Coronary artery (tissue), 2 donors: ENCODE results near the gene CCDC170.

ENCODE experiments used
- DNase-seq: peaks from one replicate; pipeline ENCODE4 v3.0.0-alpha.2; 2017; ENCODE audit warnings: low spot score
- H3K27ac ChIP-seq, 2 donors: fragments of 200-600 bp; sonication (generic); one replicate each; pipeline ENCODE4 v1.5.1; 2016 to 2019
- H3K4me3 ChIP-seq: fragments of 200-600 bp; sonication (generic); 2 replicates; pipeline ENCODE4 v1.5.1; 2016; ENCODE audit warnings: mild to moderate bottlenecking, moderate library complexity
- TF ChIP-seq, protein P1 (sequence below): fragments of 200-600 bp; sonication (generic); IDR thresholded peaks from one replicate; pipeline ENCODE4 v1.5.1; 2019; ENCODE audit warnings: antibody characterized with exemption

CCDC170 gene

DNA sequence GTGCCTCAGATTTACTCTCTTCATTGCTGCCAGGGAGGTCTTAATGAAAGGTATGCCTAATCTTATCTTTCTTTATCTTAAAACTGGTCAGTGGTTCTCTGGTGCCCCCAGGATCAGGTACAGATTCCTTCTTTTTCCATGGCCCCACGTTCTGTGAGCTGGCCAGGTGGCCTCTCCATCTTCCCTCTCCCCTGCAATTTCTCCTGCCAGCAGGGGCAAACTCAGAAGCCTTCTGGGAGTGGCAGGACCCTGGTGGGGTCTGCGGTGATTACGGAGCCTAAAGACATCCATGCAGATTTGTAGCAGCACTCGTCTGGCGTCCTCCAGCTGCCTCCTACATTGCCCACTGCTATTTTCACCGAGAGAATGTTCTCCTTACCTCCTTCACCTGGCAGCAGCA lies 95.8 kb downstream of the CCDC170 start:
- no peak overlapping the region for H3K27ac ChIP-seq
- H3K4me3 ChIP-seq = no peak overlapping the region
- no peak for DNase-seq
- TF ChIP-seq, protein P1, sequence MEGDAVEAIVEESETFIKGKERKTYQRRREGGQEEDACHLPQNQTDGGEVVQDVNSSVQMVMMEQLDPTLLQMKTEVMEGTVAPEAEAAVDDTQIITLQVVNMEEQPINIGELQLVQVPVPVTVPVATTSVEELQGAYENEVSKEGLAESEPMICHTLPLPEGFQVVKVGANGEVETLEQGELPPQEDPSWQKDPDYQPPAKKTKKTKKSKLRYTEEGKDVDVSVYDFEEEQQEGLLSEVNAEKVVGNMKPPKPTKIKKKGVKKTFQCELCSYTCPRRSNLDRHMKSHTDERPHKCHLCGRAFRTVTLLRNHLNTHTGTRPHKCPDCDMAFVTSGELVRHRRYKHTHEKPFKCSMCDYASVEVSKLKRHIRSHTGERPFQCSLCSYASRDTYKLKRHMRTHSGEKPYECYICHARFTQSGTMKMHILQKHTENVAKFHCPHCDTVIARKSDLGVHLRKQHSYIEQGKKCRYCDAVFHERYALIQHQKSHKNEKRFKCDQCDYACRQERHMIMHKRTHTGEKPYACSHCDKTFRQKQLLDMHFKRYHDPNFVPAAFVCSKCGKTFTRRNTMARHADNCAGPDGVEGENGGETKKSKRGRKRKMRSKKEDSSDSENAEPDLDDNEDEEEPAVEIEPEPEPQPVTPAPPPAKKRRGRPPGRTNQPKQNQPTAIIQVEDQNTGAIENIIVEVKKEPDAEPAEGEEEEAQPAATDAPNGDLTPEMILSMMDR = no peak

DNA sequence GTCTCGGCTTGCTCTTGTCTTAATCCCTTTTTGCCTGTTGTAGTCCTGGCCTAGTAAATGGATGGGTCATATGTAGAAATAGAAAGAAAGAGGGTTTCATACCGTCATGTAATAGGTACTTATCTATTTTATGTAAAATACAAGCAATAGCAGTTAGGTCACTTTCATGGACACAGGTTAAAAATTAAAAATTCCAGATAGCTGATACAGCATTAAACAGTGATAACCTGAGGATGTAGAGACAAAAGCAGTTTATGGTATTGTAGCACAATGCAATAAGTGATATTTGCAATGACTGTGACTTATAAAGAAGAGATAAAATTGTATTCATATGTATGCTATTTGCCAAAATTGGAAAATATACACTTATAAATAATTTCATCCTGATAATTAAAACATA lies 96.9 kb downstream of the CCDC170 start:
- DNase-seq = no peak
- Histone ChIP-seq H3K4me3 (no peak overlapping the region), H3K27ac (no peak overlapping the region)
- TF ChIP-seq, protein P1 = no peak

DNA sequence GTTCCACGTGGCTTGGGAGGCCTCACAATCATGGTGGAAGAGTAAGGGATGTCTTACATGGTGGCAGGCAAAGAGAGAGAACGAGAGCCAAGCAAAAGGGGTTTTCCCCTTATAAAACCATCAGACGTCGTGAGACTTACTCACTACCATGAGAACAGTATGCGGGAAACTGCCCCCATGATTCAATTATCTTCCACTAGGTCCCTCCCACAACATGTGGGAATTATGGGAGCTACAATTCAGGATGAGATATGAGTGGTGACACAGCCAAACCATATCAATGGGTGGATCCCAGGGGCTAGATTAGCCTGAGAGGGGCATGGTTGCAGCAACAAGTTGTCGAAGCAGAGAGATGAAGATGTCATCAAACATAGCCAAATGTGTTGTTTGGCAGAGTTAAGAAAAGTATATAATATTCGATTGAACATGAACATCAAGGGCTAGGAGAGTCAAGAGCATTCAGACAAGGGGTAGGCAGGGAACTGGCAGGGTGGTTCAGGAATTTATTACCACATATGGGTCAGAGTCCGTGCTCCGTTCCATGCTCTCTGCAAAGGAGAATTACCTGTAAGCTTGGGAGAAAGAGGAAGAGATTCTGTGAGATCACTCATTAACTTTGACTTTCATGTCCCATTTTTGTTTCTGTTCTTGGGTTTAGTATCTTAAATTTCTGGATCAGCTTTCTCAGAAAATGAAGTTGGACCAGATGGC lies 98.8 kb downstream of the CCDC170 start:
- H3K4me3 ChIP-seq = no peak overlapping the region
- no peak overlapping the region for H3K27ac ChIP-seq
- TF ChIP-seq, protein P1 = no peak
- DNase-seq = no peak

DNA sequence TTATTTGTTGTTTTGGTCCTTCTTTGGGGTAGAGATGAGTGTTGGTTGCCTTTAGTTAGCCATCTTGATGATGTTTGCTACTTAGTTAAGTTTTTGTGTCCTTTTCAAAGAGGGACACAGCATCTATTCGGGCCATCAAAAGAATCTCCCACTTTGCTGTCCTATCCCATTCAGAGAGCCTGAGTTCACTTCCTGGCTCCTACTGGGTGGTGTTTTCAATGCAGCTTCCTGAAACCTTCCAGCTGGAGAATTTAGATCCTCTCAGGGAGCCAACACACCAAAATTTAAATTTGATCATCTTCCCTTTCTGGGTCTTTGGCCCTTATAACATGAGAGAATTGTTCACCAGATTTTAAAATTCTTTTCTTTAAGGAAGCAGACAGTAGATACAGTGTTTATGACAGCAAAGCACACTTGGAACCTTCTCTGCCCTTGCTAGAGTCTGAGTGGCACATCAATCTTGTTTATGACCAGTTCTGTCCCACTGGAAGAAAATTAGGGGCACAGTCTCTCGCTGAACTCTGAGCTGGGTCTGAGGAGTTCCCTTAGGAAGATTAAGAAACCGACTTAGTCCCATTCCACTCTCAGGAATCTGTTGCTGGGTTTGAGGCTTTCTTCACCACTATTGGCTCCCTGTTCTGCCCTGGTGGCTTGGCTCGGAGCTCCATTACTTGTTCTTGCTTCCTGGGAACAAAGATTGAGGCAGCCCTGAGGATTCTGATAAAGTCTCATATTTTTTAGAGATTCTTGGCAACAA lies 115.5 kb downstream of the CCDC170 start:
- TF ChIP-seq, protein P1 = no peak
- H3K4me3 ChIP-seq = no peak overlapping the region
- DNase-seq = no peak
- peak overlapping the region in 1 of 2 donors; percentile 38 for H3K27ac ChIP-seq

DNA sequence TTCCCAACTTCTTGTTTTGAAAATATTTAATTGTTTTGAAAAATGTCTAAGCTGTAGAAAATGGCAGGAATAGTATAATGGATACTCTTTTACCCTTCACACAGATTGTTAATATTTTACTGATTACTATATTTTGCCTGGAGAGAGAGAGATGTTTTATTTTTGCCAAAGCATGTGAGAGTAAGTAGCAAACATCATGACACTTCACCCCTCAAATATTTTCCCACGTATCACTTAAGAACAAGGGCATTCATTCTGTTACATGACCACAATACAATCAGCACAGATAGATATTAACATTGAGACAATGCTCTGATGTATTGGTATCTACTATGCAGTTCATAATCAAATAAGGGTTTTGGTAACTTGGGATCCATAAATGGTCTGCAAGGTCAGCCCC lies 116.5 kb downstream of the CCDC170 start:
- H3K4me3 ChIP-seq = no peak overlapping the region
- DNase-seq = no peak
- H3K27ac ChIP-seq = no peak overlapping the region
- TF ChIP-seq, protein P1 = no peak

DNA sequence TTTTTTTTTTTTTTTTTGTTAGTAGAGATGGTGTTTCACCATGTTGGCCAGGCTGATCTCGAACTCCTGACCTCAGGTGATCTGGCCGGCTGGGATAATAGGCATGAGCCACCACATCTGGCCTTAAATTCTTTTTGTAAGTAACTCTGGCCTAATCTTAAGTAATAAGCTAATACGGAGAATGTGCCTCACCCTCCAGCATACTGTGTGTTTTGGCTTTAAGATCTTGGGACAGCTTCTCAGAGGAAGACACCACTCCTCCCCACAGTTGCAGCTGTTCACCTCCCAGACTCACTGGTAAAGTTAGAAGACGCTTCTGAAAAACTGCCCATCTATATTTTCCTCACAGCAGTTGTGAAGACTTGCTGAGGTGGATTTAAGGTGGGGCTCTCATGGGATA lies 120.8 kb downstream of the CCDC170 start:
- Histone ChIP-seq H3K27ac (no peak overlapping the region), H3K4me3 (no peak overlapping the region)
- TF ChIP-seq, protein P1 = no peak
- no peak for DNase-seq

DNA sequence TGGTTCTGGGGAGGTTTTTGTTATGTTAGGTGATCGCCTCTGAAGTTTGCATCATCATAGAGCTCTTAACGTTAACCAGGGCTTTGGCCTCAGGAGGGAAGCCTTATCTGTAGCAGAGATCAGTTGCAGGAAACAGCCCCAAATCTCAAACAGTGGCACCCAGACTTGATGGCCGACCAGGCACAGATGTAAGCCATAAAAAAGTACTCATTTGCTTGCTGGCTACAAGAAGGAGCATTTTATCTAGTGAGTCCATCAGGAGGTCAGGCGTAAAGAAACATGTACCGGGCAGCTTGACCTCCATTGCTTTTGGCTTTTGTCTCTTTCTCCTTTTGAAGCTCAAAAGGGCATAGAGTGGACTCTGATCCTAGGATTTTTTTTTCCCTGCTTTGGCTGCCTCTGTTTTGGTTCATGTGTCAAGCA lies 122.3 kb downstream of the CCDC170 start:
- TF ChIP-seq, protein P1 = no peak

More for the DNA sequence above, 122.3 kb downstream of the CCDC170 start:
- Histone ChIP-seq H3K4me3 (no peak overlapping the region), H3K27ac (no peak overlapping the region)
- DNase-seq = no peak
